NK-92 (cell line): Measurements from ENCODE around the gene LTBP1.

ENCODE experiments used
- DNase-seq: peaks from one replicate; lab custom pipeline; 2025; ENCODE audit not compliant: unreplicated experiment; lab: John Stamatoyannopoulos, UW

Gene LTBP1

GRCh38 chr2:33008716-33009115, 62.0 kb downstream of the LTBP1 start:
- DNase-seq = no peak

GRCh38 chr2:33009249-33009648, 62.5 kb downstream of the LTBP1 start:
- no peak for DNase-seq

GRCh38 chr2:33011373-33011772, 64.6 kb downstream of the LTBP1 start:
- no peak for DNase-seq

- no peak for DNase-seq
These were observed 65.2 kb downstream of the LTBP1 start for GRCh38 chr2:33011941-33012340.

DNA sequence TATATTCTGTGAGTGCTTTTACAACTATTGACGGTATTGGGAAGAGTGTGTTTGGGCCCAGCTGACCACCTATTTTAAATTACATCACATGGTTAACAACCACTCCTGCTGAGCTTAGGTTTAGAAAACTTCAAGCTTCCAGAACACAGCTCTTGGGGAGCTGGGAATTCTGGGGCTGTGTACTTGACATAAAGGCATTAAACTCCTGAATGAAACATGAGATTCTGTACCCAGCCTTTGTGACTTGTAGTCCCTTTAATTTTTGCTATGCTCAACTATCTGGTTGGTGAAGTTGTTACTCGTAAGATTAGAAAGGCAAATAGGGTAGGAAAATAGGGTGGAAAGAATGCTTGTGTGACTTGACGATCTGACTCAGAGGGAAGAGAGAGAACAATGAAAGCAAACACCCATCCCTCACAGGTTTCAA, 66.9 kb downstream of the LTBP1 start:
- DNase-seq = no peak

GRCh38 chr2:33014268-33014667, 67.5 kb downstream of the LTBP1 start:
- DNase-seq = no peak

- no peak for DNase-seq
These were observed 68.8 kb downstream of the LTBP1 start for GRCh38 chr2:33015421-33016142.

DNA sequence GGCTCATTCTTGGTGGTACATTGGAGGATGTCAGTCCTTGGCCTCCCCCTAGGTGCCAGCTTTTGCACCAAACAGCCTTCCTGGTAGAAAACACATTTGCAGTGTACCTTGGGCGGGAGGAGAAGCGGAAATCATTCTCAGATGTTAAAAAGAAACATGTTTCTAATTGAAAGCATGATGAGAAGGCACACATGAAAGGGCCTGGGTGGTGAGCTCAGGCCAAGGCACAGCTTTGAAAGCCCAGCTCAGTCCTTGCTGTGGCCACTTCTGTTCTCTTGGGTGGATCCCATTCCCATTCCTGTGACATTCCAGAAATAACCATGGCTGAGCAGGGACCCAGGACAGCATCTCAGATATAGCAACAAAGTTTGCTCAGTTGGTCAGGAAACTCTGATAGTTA, 71.5 kb downstream of the LTBP1 start:
- DNase-seq = no peak

DNA sequence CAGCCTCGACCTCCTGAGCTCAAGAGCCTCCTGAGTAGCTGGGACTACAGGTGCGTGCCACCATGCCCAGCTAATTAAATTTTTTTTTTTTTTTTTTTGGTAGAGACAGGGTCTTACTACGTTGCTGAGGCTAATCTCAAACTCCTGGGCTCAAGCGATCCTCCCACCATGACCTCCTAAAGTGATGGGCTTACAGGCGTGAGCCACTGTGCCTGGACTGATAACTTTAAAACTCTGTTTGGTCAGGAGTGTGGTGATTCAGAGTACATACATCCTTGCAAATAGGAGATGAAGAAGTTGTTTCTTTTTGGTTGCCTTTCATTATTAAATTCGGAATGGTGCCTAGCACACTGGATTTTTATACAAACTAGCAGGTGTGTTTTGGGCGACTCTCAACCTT, 73.0 kb downstream of the LTBP1 start:
- DNase-seq = no peak

- DNase-seq = no peak
These were observed 74.1 kb downstream of the LTBP1 start for GRCh38 chr2:33020883-33021282.

DNA sequence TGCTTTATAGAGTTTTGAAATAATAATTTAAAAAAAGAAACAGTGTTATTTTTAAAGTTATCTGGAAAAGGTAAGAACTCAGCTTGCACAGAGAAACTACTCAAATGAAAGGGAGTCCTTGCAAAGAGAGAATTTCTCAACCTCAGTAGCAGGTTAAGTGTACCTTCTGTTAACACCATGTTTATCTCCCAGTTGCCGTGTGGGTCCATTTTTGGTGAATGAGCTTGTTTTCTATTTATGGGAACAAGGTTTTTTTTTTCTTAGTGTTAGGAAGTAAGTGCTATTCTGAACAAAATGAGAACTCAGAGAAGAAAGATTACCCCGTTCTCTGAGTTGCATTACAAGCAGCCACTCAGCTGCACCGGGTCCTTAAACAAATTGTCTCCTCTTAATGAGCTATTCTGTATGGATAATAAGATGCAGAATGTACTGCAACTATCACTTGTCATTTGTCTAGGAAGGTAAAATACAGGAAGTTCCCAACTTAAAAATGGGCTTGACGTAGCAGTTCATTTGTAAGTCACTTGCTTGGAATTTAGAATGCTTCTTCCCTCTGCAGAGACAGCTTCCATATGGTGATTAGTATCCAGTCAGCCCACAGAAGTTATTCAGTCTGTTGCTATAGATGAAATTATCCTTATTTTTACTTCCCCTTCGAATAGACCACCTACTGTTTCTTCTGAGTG, 74.9 kb downstream of the LTBP1 start:
- DNase-seq = no peak

DNA sequence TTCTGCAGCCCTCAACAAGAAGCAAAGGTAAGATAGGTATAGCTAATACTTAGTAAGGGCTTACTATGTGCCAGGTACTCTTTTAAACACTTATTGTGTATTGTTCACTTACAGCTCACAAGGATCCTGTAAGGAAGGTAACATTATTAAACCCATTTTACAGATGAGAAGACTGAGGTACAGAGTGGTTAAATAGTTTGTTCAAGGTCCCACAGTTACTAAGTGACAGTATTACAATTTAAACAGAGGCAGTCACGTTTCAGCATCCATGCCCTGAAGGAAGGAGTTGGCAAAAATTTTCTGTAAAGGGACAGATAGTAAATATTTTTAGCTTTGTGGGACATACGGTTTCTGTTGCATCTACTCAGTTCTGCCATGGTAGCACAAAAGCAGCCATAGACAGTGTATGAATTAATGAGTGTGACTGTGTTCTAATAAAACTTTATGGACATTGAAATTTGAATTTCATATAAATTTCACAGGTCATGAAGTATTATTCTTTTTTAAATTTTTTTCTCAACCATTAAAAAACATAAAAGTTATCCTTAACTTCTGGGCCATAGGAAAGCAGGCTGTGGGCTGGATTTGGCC, 75.7 kb downstream of the LTBP1 start:
- no peak for DNase-seq

GRCh38 chr2:33022989-33023727, 76.4 kb downstream of the LTBP1 start:
- no peak for DNase-seq

- no peak for DNase-seq
These were observed 77.2 kb downstream of the LTBP1 start for GRCh38 chr2:33023728-33024500.

DNA sequence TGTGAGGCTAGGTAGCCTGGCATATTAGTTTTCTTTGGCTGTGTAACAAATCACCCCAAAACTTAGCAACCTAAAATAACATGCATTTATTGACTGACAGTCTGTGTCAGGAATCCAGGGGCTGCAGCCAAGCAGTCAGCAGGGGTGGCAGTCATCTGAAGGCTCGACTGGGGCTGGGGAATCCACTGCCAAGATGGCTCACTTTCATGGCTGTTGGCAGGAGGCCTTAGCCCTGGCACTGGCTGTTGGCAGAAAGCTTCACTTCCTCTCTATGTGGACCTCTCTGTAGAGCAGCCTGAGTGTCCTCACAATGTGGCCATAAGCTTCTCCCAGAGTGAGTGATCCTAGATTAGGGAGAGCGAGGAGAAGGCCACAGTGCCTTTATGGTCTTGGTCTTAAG, 78.0 kb downstream of the LTBP1 start:
- DNase-seq = no peak

GRCh38 chr2:33029459-33029858, 82.7 kb downstream of the LTBP1 start:
- no peak for DNase-seq

- DNase-seq = no peak
These were observed 83.2 kb downstream of the LTBP1 start for GRCh38 chr2:33029926-33030325.

GRCh38 chr2:33030326-33030725, 83.6 kb downstream of the LTBP1 start:
- DNase-seq = no peak

GRCh38 chr2:33032245-33032644, 85.5 kb downstream of the LTBP1 start:
- DNase-seq = no peak

DNA sequence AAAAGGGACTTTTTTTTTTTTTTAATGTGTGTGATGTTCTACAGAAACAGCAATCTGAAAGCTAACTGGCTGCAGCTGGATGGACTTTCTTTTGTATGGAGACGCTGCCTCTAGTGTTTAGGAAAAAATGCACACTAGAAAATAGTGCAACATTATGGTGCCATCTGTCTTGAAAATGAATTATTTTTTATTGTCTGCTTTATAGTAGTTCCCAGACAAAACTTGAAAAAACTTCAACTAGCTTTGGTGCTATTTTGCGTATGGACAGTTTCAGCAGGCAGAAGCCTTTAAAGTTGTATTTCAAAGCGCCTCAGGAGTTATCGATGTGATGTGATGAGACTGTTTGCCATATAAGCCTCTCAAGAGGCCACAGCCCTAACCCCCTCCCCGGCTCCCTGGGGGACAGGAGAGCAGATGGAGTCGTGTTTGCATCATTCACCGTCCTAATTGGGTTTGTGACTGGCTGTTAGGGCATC, 86.9 kb downstream of the LTBP1 start:
- no peak for DNase-seq

GRCh38 chr2:33034784-33035183, 88.0 kb downstream of the LTBP1 start:
- no peak for DNase-seq
